Measurements from ENCODE around the gene TLR4. TPM values are rescaled to one million over a fixed set of nuclear protein-coding genes. Genes with fewer than 3 reads are reported as not detected.

Gene TLR4
- total RNA-seq, 1 donor from 2014 or later: 5.2 TPM

DNA sequence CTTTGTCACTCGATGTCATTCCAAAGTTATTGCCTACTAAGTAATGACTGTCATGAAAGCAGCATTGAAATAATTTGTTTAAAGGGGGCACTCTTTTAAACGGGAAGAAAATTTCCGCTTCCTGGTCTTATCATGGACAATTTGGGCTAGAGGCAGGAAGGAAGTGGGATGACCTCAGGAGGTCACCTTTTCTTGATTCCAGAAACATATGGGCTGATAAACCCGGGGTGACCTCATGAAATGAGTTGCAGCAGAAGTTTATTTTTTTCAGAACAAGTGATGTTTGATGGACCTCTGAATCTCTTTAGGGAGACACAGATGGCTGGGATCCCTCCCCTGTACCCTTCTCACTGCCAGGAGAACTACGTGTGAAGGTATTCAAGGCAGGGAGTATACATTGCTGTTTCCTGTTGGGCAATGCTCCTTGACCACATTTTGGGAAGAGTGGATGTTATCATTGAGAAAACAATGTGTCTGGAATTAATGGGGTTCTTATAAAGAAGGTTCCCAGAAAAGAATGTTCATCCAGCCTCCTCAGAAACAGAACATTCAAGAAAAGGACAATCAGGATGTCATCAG lies 11.3 kb downstream of the TLR4 start:
- Histone ChIP-seq H3K36me3 (ENCODE audit: control insufficient read depth, insufficient read depth, low read length) (no peaks in the 10 kb centered on the region), H3K27me3 (ENCODE audit: control insufficient read depth, insufficient read depth, low read length) (no peaks in the 10 kb centered on the region), H3K4me3 (ENCODE audit: low read depth, low read length) (no peak overlapping the region)
- no peak for DNase-seq (ENCODE audit: low read depth)
- TF ChIP-seq, protein P1, sequence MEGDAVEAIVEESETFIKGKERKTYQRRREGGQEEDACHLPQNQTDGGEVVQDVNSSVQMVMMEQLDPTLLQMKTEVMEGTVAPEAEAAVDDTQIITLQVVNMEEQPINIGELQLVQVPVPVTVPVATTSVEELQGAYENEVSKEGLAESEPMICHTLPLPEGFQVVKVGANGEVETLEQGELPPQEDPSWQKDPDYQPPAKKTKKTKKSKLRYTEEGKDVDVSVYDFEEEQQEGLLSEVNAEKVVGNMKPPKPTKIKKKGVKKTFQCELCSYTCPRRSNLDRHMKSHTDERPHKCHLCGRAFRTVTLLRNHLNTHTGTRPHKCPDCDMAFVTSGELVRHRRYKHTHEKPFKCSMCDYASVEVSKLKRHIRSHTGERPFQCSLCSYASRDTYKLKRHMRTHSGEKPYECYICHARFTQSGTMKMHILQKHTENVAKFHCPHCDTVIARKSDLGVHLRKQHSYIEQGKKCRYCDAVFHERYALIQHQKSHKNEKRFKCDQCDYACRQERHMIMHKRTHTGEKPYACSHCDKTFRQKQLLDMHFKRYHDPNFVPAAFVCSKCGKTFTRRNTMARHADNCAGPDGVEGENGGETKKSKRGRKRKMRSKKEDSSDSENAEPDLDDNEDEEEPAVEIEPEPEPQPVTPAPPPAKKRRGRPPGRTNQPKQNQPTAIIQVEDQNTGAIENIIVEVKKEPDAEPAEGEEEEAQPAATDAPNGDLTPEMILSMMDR (IDR thresholded peaks at IDR 0.05; ENCODE audit: insufficient read depth, low read length, poor library complexity, severe bottlenecking): no peak

DNA sequence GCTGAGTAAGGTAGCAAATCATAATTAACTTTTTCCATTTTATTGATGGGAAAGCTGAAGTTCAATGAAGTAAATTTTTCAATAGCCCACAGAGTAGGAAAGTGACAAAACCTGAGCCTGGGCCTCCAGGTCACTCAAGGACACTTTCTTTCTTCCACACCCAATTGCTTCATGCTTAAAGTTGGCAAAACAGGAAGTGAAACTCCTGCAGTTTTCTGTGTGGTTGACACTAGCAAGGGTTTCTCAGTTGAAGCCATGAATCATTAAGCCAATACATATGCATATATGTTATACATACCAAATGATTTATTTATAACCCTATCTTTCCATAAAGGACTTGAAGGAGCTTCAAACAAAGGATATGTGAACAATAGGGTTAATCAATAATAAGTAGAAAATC lies 13.9 kb downstream of the TLR4 start:
- TF ChIP-seq, protein P1 (IDR thresholded peaks at IDR 0.05; ENCODE audit: insufficient read depth, low read length, poor library complexity, severe bottlenecking): no peak
- no peaks in the 10 kb centered on the region for H3K27me3 ChIP-seq (ENCODE audit: control insufficient read depth, insufficient read depth, low read length)
- H3K36me3 ChIP-seq (ENCODE audit: control insufficient read depth, insufficient read depth, low read length): no peaks in the 10 kb centered on the region
- no peak for DNase-seq (ENCODE audit: low read depth)
- no peak overlapping the region for H3K4me3 ChIP-seq (ENCODE audit: low read depth, low read length)

DNA sequence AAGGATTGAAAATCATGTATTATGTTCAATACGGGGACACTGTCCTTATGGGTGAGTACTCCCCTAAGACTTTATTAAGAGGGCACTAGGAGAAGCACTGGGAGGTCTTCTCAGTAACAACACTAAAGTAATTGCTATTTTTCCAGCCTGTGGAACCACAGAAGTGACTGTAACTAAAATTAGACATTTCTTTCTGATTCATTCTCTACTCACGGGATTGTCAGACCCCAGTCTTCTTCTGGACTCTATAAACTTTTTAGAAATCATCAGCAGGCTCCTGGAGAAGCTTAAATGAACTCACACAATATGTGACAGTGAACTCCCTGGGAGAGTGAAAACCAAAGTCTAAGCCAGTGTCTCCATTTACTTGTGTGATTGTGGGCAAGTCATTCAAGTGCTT lies 14.5 kb downstream of the TLR4 start:
- TF ChIP-seq, protein P1 (IDR thresholded peaks at IDR 0.05; ENCODE audit: insufficient read depth, low read length, poor library complexity, severe bottlenecking): no peak
- H3K4me3 ChIP-seq (ENCODE audit: low read depth, low read length): no peak overlapping the region
- DNase-seq (ENCODE audit: low read depth): no peak
- H3K27me3 ChIP-seq (ENCODE audit: control insufficient read depth, insufficient read depth, low read length): no peaks in the 10 kb centered on the region
- H3K36me3 ChIP-seq (ENCODE audit: control insufficient read depth, insufficient read depth, low read length): no peaks in the 10 kb centered on the region

DNA sequence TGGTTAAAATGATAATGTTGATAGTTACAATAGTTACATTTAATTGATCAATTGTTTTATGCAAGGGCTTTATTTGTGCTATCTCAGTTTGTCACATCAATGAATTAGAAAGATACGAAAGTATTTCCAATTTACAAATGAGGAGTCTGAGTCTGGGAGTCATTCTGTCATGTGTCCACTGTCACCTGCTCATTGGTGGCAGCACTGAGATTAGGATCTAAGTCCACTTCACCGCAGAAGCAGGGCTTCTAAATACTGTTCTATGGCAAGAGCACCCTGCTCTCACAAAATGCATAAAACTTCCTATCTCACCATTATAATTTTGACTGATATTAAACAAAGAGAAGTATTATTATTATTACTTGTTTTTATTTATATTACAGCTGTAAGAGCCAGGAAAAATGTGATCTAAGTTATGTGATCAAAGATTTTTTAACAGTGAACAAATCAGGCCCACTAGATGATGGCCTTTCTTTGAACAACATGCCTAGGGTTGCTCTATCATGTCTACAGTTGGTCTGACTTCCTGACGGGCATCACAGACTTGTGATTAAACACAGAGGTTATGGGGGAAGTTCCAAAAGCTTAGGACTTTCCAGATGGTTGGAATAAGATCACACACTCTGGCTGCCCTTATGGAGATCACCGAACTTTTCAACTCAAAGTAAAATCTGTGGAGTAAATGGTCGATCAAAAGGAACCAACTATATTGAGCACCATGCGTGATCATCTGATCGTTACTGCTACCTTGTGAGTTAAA lies 15.1 kb downstream of the TLR4 start:
- H3K36me3 ChIP-seq (ENCODE audit: control insufficient read depth, insufficient read depth, low read length): no peaks in the 10 kb centered on the region
- TF ChIP-seq, protein P1 (IDR thresholded peaks at IDR 0.05; ENCODE audit: insufficient read depth, low read length, poor library complexity, severe bottlenecking): no peak
- no peak overlapping the region for H3K4me3 ChIP-seq (ENCODE audit: low read depth, low read length)
- no peak for DNase-seq (ENCODE audit: low read depth)
- H3K27me3 ChIP-seq (ENCODE audit: control insufficient read depth, insufficient read depth, low read length): no peaks in the 10 kb centered on the region

DNA sequence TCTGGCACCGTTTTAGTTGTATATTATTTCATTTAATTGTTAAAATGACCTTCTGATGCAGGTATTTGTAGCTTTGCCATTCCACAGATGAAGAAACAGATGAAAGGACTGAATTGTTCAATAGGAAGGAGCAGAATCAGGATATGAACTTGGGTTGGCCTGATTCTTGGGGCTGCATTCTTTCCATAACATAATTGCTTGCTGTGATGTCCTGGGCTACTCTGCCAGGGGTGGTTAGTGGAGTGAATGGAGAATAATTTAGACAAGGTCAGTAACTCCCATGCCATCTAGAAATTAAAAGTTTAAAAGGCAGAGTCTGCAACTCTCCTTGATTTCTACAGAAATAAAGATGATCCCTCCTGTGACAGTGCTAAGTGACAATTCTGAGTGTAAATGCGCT lies 15.9 kb downstream of the TLR4 start:
- DNase-seq (ENCODE audit: low read depth): no peak
- H3K36me3 ChIP-seq (ENCODE audit: control insufficient read depth, insufficient read depth, low read length): no peaks in the 10 kb centered on the region
- H3K4me3 ChIP-seq (ENCODE audit: low read depth, low read length): no peak overlapping the region
- H3K27me3 ChIP-seq (ENCODE audit: control insufficient read depth, insufficient read depth, low read length): no peaks in the 10 kb centered on the region
- TF ChIP-seq, protein P1 (IDR thresholded peaks at IDR 0.05; ENCODE audit: insufficient read depth, low read length, poor library complexity, severe bottlenecking): no peak
